ENCODE data around the gene BCAS1. TPM values are rescaled to one million over a fixed set of nuclear protein-coding genes. Genes with fewer than 3 reads are reported as not detected.

Gene BCAS1
- polyA plus RNA-seq, 1 of the 3 experiments (the other 2 are of a cell fraction): not detected

DNA sequence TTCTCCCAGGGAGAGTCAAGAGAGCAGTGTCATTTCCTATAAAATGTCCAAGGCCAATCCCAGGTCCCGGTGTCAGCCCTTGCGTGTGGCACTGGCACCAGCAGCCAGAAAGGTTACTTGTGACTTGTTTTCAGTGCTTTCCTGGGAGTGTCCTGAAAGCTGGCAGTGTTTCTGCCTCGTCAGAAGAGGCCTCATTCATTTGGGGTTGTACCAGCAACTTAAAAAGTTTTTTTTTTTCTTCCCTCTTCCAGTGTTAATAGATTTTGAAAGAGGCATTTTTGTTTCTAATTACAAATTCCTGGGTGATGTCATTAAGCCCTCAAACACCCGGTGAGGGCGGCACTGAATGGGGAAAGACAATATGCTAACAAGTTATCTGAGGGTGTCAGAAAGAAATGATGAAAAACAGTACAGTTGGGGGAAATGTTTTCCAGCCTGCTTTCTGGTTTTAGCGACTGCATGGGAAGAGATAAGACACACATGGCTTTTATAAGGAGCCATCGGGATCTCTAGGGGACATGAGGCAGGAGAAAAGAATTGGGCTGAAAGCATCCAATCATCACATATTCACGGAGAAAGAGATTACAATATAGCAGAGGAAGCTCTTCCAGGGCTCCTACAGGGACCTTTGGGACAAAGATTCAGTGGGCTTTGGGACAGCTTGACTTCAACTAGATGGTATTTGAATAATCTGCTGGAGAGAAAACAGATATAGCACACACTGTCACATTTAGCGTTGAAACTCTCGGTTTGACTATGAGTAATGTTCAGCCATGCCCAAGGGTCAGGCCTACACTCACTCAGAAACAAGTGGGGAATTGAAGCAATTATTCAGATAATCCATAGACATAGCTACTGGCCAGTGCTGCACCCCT is 153.0 kb downstream of the BCAS1 start (continued):
- TF ChIP-seq EP300 (IDR thresholded peaks at IDR 0.05; ENCODE audit: borderline replicate concordance in 1 of 2, low read depth in 1 of 2, low read length in 1 of 2) (peak in 1 of 2 experiments; percentile 93; a peak in 3 of 4 replicates), TCF12 (IDR thresholded peaks at IDR 0.05) (peak; percentile 87), NFIC (IDR thresholded peaks at IDR 0.05; ENCODE audit: borderline replicate concordance) (peak; percentile 16; the same call in 1 of the 2 replicates), GATA2 (CRISPR knock-in tag; IDR thresholded peaks at IDR 0.05) (peak; percentile 93), SMC3 (IDR thresholded peaks at IDR 0.05; ENCODE audit: low read depth, low read length) (no peak; the same call in 1 of the 2 replicates), NRF1 (IDR thresholded peaks at IDR 0.05; ENCODE audit: low read depth, low read length) (no peak), TEAD4 (IDR thresholded peaks at IDR 0.05; ENCODE audit: borderline replicate concordance, insufficient read depth) (peak; percentile 17; the same call in 1 of the 2 replicates), RCOR1 (IDR thresholded peaks at IDR 0.05; ENCODE audit: low read length) (peak; percentile 93), RXRA (IDR thresholded peaks at IDR 0.05; ENCODE audit: borderline replicate concordance, low read depth) (peak; percentile 54; the same call in 1 of the 2 replicates), PBX3 (IDR thresholded peaks at IDR 0.05) (peak; percentile 37), MAX (IDR thresholded peaks at IDR 0.05; ENCODE audit: low read depth) (0 out of 2 replicates have a peak, but pooled peaks have one; percentile 8)
- TF ChIP-seq, protein P1, sequence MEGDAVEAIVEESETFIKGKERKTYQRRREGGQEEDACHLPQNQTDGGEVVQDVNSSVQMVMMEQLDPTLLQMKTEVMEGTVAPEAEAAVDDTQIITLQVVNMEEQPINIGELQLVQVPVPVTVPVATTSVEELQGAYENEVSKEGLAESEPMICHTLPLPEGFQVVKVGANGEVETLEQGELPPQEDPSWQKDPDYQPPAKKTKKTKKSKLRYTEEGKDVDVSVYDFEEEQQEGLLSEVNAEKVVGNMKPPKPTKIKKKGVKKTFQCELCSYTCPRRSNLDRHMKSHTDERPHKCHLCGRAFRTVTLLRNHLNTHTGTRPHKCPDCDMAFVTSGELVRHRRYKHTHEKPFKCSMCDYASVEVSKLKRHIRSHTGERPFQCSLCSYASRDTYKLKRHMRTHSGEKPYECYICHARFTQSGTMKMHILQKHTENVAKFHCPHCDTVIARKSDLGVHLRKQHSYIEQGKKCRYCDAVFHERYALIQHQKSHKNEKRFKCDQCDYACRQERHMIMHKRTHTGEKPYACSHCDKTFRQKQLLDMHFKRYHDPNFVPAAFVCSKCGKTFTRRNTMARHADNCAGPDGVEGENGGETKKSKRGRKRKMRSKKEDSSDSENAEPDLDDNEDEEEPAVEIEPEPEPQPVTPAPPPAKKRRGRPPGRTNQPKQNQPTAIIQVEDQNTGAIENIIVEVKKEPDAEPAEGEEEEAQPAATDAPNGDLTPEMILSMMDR (IDR thresholded peaks at IDR 0.05): no peak

GRCh38 chr20:53916173-53916512 is 154.3 kb downstream of the BCAS1 start:
- POLR2A ChIA-PET: interaction anchor here (0.5 to 2.0 kb wide), 6 partner anchors 55 to 322 kb away, joined by 3 to 12 read pairs (median 4); partner anchors contain the start of gene ZNF217
- peaks cover 15% of the 10 kb centered on the region for H3F3A ChIP-seq (replicated peaks; ENCODE audit: insufficient read depth)
- no peak for DNase-seq
- 64% methylated on average over 2 of the region's 2 CpGs for WGBS (ENCODE audit: low lambda C conversion rate)
- TF ChIP-seq ELF1 (IDR thresholded peaks at IDR 0.05) (no peak), RCOR1 (IDR thresholded peaks at IDR 0.05; ENCODE audit: low read length) (no peak)
- H3K27me3 ChIP-seq (ENCODE audit: insufficient read depth): no peaks in the 10 kb centered on the region
- no peaks in the 10 kb centered on the region for H3K36me3 ChIP-seq (replicated peaks in 1 of 2; ENCODE audit: control insufficient read depth in 1 of 2, insufficient read depth in 2 of 2, low read length in 1 of 2)
- H3K9ac ChIP-seq: peak overlapping the region; percentile 90
- H3K4me1 ChIP-seq (ENCODE audit: control insufficient read depth in 1 of 2, insufficient read depth in 2 of 2, low read depth in 1 of 2, low read length in 1 of 2): peaks cover 37 to 41% of the 10 kb centered on the region in 2 experiments
- H2AFZ ChIP-seq (ENCODE audit: low read depth): peak overlapping the region; percentile 57; the same call in 1 of the 2 replicates
- peak overlapping the region; percentile 96 to 99 for H3K27ac ChIP-seq (ENCODE audit: low read depth in 2 of 2, low read length in 1 of 2)
- H3K4me3 ChIP-seq (ENCODE audit: low read depth in 2 of 2, low read length in 1 of 2): peak overlapping the region in 1 of 2 experiments; percentile 75; a peak in 2 of 4 replicates
- no peaks in the 10 kb centered on the region for H3K9me2 ChIP-seq
- no peaks in the 10 kb centered on the region for H3K79me2 ChIP-seq (ENCODE audit: insufficient read depth)
- H3K4me2 ChIP-seq: peak overlapping the region; percentile 95
- H4K20me1 ChIP-seq (ENCODE audit: insufficient read depth): no peaks in the 10 kb centered on the region
- H3K9me3 ChIP-seq: no peaks in the 10 kb centered on the region
- CTCF ChIA-PET: interaction anchor here (0.8 to 3.9 kb wide), 36 partner anchors 9 to 368 kb away, joined by 3 to 34 read pairs (median 6); partner anchors contain the start of gene ZNF217

Measured in SK-N-SH (cell line).